Stomach (tissue), 4 donors: Measurements from ENCODE around the gene FAXC.

Source experiments
- EP300 ChIP-seq: sonication (generic); formaldehyde crosslinking; IDR thresholded peaks from one replicate; pipeline ENCODE4 v1.6.1; 2017; ENCODE audit warnings: antibody characterized with exemption
- POLR2A ChIP-seq, 4 donors: fragments of 450-650 bp; IDR thresholded peaks; one replicate each; pipeline ENCODE4 v1.6.1; 2016; ENCODE audit warnings: antibody characterized with exemption in 4 of 4, control low read depth in 2 of 4, mild to moderate bottlenecking in 1 of 4, moderate library complexity in 1 of 4
- POLR2AphosphoS5 ChIP-seq, 3 donors: sonication (generic); formaldehyde crosslinking; IDR thresholded peaks; one replicate each; pipeline ENCODE4 v1.6.1; 2016; ENCODE audit warnings: antibody characterized with exemption in 3 of 3
- TF ChIP-seq, protein P1 (sequence below), 7 experiments: fragments of 450-650 bp in 4 of 7; fragments of 200-600 bp in 3 of 7; sonication (generic) in 3 of 7; IDR thresholded peaks; one replicate each; pipeline ENCODE4 v1.5.1; 2016 to 2019; ENCODE audit warnings: antibody characterized with exemption in 7 of 7, control low read depth in 2 of 7, mild to moderate bottlenecking in 1 of 7

DNA sequence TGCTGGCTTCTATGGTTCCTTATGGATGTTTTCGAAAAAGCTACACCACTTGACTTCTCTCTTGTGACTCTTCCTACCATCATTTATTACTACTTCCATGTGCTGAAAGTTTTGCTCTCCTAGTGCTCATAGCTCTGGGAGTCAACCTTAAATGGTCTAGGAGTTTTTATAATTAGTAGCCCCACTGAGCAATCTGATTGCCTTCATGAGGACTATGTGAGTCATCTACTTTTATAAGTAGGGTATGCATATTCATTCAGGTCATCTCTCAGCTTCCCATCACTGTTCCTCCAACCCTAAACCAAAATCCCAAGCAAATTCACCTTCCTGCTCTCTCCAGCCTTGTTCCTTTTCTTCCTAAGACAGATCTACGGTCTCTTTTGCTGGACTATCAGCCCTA, 17.4 kb upstream of the FAXC start:
- TF ChIP-seq, protein P1, sequence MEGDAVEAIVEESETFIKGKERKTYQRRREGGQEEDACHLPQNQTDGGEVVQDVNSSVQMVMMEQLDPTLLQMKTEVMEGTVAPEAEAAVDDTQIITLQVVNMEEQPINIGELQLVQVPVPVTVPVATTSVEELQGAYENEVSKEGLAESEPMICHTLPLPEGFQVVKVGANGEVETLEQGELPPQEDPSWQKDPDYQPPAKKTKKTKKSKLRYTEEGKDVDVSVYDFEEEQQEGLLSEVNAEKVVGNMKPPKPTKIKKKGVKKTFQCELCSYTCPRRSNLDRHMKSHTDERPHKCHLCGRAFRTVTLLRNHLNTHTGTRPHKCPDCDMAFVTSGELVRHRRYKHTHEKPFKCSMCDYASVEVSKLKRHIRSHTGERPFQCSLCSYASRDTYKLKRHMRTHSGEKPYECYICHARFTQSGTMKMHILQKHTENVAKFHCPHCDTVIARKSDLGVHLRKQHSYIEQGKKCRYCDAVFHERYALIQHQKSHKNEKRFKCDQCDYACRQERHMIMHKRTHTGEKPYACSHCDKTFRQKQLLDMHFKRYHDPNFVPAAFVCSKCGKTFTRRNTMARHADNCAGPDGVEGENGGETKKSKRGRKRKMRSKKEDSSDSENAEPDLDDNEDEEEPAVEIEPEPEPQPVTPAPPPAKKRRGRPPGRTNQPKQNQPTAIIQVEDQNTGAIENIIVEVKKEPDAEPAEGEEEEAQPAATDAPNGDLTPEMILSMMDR (IDR thresholded peaks at IDR 0.05), result no peak
- TF ChIP-seq POLR2A (IDR thresholded peaks at IDR 0.05), result no peak
- TF ChIP-seq EP300, result no peak
- no peak for TF ChIP-seq POLR2AphosphoS5 (IDR thresholded peaks at IDR 0.05)
